ENCODE measurements around the gene PPIL3.

- TF ChIP-seq, protein P1, sequence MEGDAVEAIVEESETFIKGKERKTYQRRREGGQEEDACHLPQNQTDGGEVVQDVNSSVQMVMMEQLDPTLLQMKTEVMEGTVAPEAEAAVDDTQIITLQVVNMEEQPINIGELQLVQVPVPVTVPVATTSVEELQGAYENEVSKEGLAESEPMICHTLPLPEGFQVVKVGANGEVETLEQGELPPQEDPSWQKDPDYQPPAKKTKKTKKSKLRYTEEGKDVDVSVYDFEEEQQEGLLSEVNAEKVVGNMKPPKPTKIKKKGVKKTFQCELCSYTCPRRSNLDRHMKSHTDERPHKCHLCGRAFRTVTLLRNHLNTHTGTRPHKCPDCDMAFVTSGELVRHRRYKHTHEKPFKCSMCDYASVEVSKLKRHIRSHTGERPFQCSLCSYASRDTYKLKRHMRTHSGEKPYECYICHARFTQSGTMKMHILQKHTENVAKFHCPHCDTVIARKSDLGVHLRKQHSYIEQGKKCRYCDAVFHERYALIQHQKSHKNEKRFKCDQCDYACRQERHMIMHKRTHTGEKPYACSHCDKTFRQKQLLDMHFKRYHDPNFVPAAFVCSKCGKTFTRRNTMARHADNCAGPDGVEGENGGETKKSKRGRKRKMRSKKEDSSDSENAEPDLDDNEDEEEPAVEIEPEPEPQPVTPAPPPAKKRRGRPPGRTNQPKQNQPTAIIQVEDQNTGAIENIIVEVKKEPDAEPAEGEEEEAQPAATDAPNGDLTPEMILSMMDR (IDR thresholded peaks at IDR 0.05 in 8 of 11, conservative IDR thresholded peaks at IDR 0.05 in 3 of 11), result no peak
- TF ChIP-seq POLR2AphosphoS5 (IDR thresholded peaks at IDR 0.05) (no peak), POLR2A (IDR thresholded peaks at IDR 0.05) (no peak)
These were observed 25.1 kb downstream of the PPIL3 start for GRCh38 chr2:200863782-200864175.
